Measurements from ENCODE around the gene KDM5A. TPM values are rescaled to one million over a fixed set of nuclear protein-coding genes. Genes with fewer than 3 reads are reported as not detected.
A peak's percentile ranks its signal among the peaks of the same experiment; 100 is the strongest.
"Not testable (repeated sequence)": the region's sequence is repeated elsewhere in the genome, so short reads cannot be mapped to it uniquely, and the experiment has no call there.

The KDM5A gene
- total RNA-seq, 4 donors from 2014 or later: 52.1 to 72.3 (median 66.2) TPM

GRCh38 chr12:356276-356988 is 32.7 kb downstream of the KDM5A start:
- intact Hi-C loops (cut with DNase I): no loop called here
- no peak for DNase-seq
- Histone ChIP-seq H3K9me3 (no peaks in the 10 kb centered on the region), H3K27ac (no peak overlapping the region), H3K36me3 (peaks cover 48 to 56% of the 10 kb centered on the region in 2 donors), H3K4me1 (no peaks in the 10 kb centered on the region), H3K4me3 (replicated peaks in 1 of 3) (no peak overlapping the region), H3K27me3 (no peaks in the 10 kb centered on the region)
- WGBS, 2 donors: 93 to 95% methylated on average over 7 of the region's 7 CpGs
- TF ChIP-seq POLR2A (IDR thresholded peaks at IDR 0.05) (no peak), CTCF (IDR thresholded peaks at IDR 0.05) (no peak)

GRCh38 chr12:351197-351596 is 37.9 kb downstream of the KDM5A start:
- H3K4me3 ChIP-seq (replicated peaks in 1 of 3); intact Hi-C loops (cut with DNase I): not testable (repeated sequence)
- H3K36me3 ChIP-seq: peaks cover 46 to 60% of the 10 kb centered on the region in 2 donors

GRCh38 chr12:349625-350024 is 39.5 kb downstream of the KDM5A start:
- H3K9me3 ChIP-seq; H3K27me3 ChIP-seq; intact Hi-C loops (cut with DNase I); H3K27ac ChIP-seq; H3K4me3 ChIP-seq (replicated peaks in 1 of 3); DNase-seq; H3K4me1 ChIP-seq: not testable (repeated sequence)
- 97 to 99% methylated on average over 7 of the region's 7 CpGs for WGBS, 2 donors
- H3K36me3 ChIP-seq: peaks cover 36 to 47% of the 10 kb centered on the region in 2 donors

More at GRCh38 chr12:351197-351596, 37.9 kb downstream of the KDM5A start:
- not testable (repeated sequence) for H3K4me1 ChIP-seq, H3K9me3 ChIP-seq, DNase-seq, H3K27me3 ChIP-seq
- peak overlapping the region in 1 of 3 donors; percentile 50 for H3K27ac ChIP-seq
- WGBS, 2 donors: 97 to 99% methylated on average over 4 of the region's 4 CpGs

- H3K4me1 ChIP-seq; DNase-seq; H3K9me3 ChIP-seq; H3K27me3 ChIP-seq; H3K4me3 ChIP-seq (replicated peaks in 1 of 3); intact Hi-C loops (cut with DNase I); H3K27ac ChIP-seq: not testable (repeated sequence)
- WGBS, 2 donors: 83 to 95% methylated on average over 4 to 7 of the region's 7 CpGs
- H3K36me3 ChIP-seq: peaks cover 17 to 25% of the 10 kb centered on the region in 2 donors
These were observed 46.1 kb downstream of the KDM5A start for GRCh38 chr12:343036-343435.

GRCh38 chr12:337039-337438 is 52.1 kb downstream of the KDM5A start:
- Histone ChIP-seq H3K4me3 (replicated peaks in 1 of 3) (no peak overlapping the region), H3K27ac (no peak overlapping the region), H3K9me3 (no peaks in the 10 kb centered on the region), H3K27me3 (no peaks in the 10 kb centered on the region), H3K36me3 (peaks cover 24% of the 10 kb centered on the region in 2 donors), H3K4me1 (no peaks in the 10 kb centered on the region)
- intact Hi-C loops (cut with DNase I): no loop called here
- WGBS, 2 donors: 94% methylated on average over 6 of the region's 6 CpGs
- TF ChIP-seq CTCF (IDR thresholded peaks at IDR 0.05) (no peak), POLR2A (IDR thresholded peaks at IDR 0.05) (no peak)
- no peak for DNase-seq

GRCh38 chr12:334125-334524 is 55.0 kb downstream of the KDM5A start:
- intact Hi-C loops (cut with DNase I): no loop called here
- Histone ChIP-seq H3K27me3 (no peaks in the 10 kb centered on the region), H3K4me1 (no peaks in the 10 kb centered on the region), H3K27ac (no peak overlapping the region), H3K9me3 (no peaks in the 10 kb centered on the region), H3K36me3 (peaks cover 25 to 26% of the 10 kb centered on the region in 2 donors), H3K4me3 (replicated peaks in 1 of 3) (no peak overlapping the region)
- DNase-seq: no peak
- TF ChIP-seq POLR2A (IDR thresholded peaks at IDR 0.05) (no peak), CTCF (IDR thresholded peaks at IDR 0.05) (no peak)
- 88 to 100% methylated on average over 1 of the region's 1 CpG for WGBS, 2 donors
